GM21786 (cell line): ENCODE measurements around the gene ITGB5.

Source experiments
- ATAC-seq: cut with Tn5 transposase; IDR thresholded peaks from one replicate; pipeline ENCODE4 v1.9.1; 2021; ENCODE audit not compliant: unreplicated experiment

Gene ITGB5

DNA sequence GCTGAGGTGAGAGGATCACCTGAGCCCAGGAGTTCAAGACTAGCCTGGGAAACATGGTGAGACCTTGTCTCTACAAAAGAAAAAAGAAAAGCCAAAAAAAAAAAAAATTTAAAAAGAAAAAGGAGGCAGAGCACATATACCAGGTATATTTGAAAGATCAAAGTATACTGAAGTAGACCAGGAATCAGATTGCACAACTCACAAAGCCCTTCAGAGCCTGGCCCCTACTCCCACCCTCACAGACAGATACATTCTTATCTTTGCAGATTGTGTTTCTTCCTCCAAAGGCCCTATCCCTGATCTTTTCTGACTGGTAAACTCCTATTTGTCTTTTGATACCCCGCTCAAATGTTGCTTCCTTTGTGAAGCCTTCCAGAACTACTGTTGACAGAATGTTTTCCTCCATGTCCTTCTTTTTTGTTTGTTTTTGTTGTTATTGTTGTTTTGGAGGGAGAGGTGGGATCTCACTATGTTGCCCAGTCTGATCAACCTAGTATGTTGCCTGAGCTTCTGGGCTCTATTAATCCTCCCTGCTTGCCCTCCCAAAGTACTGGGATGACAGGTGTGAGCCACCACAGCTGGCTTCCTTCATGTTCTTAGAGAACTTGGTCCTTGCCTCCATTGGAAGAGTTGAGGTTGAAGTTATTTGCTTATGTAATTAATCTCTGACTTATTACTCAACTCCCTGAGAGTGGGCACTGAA is 9.8 kb upstream of the ITGB5 start:
- ATAC-seq, result no peak

- no peak for ATAC-seq
Observed at GRCh38 chr3:124895756-124896155, 8.6 kb upstream of the ITGB5 start.

DNA sequence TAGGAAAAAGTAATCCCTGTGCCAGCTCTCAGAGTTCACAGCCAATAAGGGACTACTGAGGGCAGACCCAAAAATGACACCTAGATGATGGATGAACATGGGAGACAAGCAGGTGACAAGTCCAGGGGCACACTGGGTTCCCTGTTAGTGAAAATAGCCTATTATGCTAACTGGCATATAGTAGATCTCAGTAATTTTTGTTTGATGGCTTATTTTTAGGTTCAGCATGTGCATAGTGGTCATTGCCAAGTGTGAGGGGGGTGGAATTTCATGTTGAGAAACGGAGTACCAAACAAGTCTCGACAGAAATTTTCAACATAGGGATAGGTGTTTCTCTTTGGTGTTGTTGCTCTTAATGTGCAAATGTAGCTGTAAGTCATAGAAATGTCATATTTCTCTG is 6.4 kb upstream of the ITGB5 start:
- no peak for ATAC-seq

- ATAC-seq, result no peak
Observed at GRCh38 chr3:124890573-124891190, 3.5 kb upstream of the ITGB5 start.

GRCh38 chr3:124888482-124889441 is 1.6 kb upstream of the ITGB5 start:
- no peak for ATAC-seq

GRCh38 chr3:124887932-124888298 is 750 bp upstream of the ITGB5 start:
- ATAC-seq, result no peak

DNA sequence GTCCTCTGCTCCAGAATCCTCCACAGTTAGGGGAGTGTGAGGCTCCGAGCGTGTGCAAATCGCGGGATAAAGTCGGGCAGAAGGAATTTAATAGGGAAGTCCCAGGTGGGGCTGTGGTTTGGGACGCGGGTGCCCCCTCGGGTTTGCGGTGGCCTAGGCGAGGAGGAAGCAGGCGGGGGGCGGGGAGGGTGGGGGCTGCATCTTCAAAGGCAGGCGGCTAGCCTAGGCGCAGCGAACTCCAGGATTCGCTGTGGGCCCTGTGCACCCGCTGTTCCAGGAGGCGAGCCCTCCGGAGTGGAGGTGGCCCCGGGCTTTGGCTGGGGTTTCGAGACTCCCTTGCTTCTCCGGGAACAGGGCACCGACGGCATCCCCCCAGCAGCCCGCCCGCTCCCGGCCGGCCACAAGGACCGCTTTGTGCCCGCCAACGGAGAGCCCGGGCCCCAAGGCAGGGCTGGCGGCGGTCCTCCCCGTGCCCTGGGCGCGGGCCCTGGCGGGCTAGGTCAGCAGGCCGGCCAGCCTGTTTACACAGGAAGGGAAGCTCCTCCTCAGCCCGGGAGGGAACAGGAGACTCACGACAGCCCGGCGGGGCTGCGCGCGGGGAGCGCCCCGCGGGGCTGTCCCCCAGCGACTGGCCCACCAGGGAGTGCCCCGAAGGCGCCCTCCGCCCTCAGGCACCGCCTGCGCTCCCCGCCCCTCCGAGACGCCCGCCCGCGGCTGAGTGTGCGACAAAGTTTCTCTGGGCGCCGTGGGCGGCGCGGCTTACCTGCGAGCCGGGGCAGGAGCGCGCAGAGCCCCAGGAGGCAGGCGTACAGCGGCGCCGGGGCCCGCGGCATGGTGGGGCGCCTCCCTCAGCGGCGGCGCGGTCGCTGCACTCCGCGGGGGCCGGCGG is 753 bp downstream of the ITGB5 start:
- ATAC-seq, result peak; percentile 44

- no peak for ATAC-seq
Observed at GRCh38 chr3:124885466-124886167, 1.5 kb downstream of the ITGB5 start.

- no peak for ATAC-seq
Observed at GRCh38 chr3:124884474-124885101, 2.6 kb downstream of the ITGB5 start.

DNA sequence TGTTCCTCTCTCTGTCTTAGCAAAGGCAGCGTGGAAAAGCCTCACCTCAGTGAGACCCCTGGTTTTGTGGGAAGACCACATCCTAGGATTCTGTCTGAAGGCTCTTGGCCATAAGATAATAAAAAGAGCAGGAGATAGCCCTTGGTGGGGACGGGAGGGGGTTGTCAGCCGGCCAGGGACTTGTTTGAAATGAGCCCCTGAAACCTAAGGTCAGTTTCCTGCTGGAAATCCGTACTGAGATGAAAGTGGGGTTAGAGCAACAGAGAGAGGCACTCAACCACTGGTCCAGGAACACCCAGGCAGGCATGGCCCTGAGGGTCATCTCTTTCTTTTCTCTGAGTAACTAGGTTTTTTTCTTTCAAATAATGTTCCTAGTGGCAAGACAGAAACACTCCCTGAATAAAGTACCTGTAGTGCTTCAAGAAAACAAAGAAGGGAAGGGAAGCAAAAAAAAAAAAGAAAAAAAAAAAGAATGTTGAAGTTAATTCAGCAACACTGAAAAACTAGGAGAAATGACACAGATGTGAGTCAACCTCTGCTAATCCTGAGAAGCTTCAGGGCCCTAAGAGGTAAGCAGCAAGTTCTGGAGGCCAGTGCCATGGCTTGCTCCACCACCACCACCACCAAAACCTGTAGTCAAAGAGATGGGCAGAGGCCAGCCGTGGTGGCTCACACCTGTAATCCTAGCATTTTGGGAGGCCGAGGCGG is 3.2 kb downstream of the ITGB5 start:
- no peak for ATAC-seq

DNA sequence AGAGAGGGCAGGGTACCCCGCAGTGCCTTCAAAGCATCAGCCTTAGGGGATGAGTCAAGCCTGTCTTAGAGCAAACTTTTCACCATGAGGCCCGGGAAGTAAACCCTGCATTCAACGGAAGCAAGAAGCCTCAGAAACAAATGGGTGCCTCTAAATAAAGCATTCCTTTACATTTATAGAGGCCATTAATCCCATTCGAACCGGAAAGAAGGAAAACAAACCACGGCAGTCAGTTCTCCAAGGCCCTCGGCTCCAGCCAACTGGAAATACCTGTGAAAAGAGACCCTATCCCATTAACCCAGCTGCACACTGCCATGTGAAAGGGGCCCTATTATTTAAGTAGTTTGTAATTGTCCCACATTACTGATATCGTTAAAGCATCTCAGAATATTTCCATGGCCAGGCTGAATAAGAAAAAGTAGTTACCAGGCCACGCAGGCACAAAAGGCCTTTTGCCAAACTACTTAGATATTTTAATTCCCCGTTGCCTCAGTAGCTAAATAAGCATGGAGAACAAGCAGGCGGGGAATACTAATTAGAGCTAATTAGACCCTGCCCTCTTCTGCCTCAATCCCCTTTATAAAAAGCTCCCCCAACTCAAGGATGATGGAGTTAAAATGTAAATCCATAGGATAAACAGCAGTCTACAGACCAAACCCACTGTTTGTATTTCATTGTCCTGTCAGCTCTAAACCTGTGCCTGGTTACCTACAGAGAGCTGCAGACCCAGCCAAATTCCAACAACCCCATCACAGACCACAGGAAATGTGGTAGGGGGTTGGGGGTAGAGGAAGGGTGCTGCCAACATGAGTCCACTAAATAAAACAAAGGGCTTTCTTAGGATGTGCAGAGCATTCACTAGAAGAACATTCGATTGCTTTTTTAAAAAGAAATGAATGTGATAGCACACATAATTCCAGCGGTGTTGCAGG is 4.1 kb downstream of the ITGB5 start:
- no peak for ATAC-seq

GRCh38 chr3:124881976-124882697 is 5.0 kb downstream of the ITGB5 start:
- ATAC-seq, result no peak

DNA sequence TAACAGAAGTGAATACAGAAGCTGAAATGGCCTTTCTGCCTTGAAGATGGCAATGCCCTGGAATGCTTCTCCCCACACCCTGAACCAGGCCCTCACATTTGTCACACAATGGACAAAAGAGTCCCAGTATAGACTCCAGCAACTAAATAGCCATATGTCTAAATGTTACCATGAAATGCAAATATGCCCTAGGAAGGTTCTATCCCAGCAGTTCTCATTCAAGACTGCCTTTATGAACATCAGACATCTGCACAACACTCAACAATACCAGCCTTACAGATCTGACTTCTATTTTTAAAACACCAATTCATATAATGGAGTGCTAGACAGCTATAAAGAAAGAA is 7.9 kb downstream of the ITGB5 start:
- no peak for ATAC-seq

- no peak for ATAC-seq
Observed at GRCh38 chr3:124878561-124879336, 8.4 kb downstream of the ITGB5 start.

DNA sequence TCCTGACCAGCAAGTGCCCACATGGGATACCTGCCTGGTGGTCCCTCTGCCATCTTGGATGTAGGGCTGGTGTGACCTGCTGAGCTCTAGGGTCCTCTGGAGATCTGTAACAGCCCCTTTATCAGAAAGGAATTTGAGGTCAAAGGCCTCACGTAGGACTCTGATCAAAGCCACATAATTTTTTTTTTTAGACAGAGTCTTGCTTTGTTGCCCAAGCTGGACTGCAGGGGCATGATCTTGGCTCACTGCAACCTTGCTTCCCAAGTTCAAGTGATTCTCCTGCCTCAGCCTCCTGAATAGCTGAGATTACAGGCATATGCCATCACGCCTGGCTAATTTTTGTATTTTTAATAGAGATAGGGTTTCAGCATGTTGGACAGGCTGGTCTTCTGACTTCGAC is 9.5 kb downstream of the ITGB5 start:
- no peak for ATAC-seq

GRCh38 chr3:124876401-124876878 is 10.7 kb downstream of the ITGB5 start:
- no peak for ATAC-seq

DNA sequence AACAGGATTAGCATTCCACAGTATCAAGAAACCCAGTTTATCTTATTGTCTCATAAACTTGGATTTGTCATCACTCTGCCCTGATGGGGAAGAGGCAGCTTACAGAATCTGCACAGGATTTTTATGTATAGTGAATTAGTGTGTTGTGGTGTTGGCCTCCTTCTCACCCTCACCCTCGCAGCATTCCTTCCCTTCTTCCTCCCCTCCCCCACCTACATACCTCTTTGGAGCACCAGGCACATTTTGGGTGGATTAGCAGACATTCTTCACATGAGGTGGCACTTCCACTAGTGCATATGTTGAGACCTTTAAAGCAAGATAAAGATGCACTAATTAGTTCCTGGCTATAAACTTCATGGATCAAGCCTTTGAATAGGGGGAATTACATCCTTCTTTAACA is 13.9 kb downstream of the ITGB5 start:
- no peak for ATAC-seq
